CD4-positive, alpha-beta T cell (primary cell): ENCODE measurements around the gene ALX1. TPM values are rescaled to one million over a fixed set of nuclear protein-coding genes. Genes with fewer than 3 reads are reported as not detected.

Experiments
- ATAC-seq: fragments of 200-7000 bp; cut with Tn5 transposase; one replicate; pipeline ENCODE4 v1.10.0; 2022; ENCODE audit warnings: mild to moderate bottlenecking; ENCODE audit not compliant: poor library complexity
- CTCF ChIA-PET: fragments of 350-600 bp; sonication (Branson Sonifier 250); formaldehyde crosslinking; loops from one replicate; lab custom pipeline; 2021; ENCODE audit warnings: antibody characterized with exemption, inconsistent platforms; lab: Charles Lee
- POLR2A ChIA-PET: fragments of 350-600 bp; sonication (Branson Sonifier 250); formaldehyde crosslinking; loops from one replicate; lab custom pipeline; 2021; ENCODE audit warnings: antibody characterized with exemption, inconsistent platforms; lab: Charles Lee
- DNase-seq, 14 experiments: peaks; one replicate each; pipeline ENCODE4 v3.0.0-alpha.2; 2013 to 2020; ENCODE audit warnings: mixed read lengths in 2 of 14
- H3K27ac ChIP-seq, 2 donors: one replicate each; pipeline versions ENCODE4 v1.5.1 to v1.7.0; 2013; ENCODE audit warnings: low read length in 2 of 2, low read depth in 1 of 2, mild to moderate bottlenecking in 1 of 2
- H3K27me3 ChIP-seq, 2 experiments: 1 replicate in 1 of 2; 2 replicates in 1 of 2; pipeline versions ENCODE4 v1.6.1 to v1.7.0; 2013; ENCODE audit warnings: low read length in 2 of 2, control low read depth in 1 of 2, mild to moderate bottlenecking in 1 of 2, moderate library complexity in 1 of 2; ENCODE audit not compliant: insufficient read depth in 2 of 2, control insufficient read depth in 1 of 2
- H3K36me3 ChIP-seq: one replicate; pipeline ENCODE4 v1.6.1; 2013; ENCODE audit warnings: low read length, control low read depth; ENCODE audit not compliant: insufficient read depth
- H3K4me1 ChIP-seq: one replicate; pipeline ENCODE4 v1.6.1; 2013; ENCODE audit warnings: low read length, control low read depth; ENCODE audit not compliant: insufficient read depth
- H3K4me3 ChIP-seq: one replicate; pipeline ENCODE4 v1.5.1; 2013; ENCODE audit warnings: mild to moderate bottlenecking, low read length, moderate library complexity
- H3K9me3 ChIP-seq, 2 experiments: 1 replicate in 1 of 2; 2 replicates in 1 of 2; pipeline versions ENCODE4 v1.6.1 to v1.7.0; 2013; ENCODE audit warnings: low read length in 2 of 2, mild to moderate bottlenecking in 2 of 2, control low read depth in 1 of 2, moderate library complexity in 1 of 2; ENCODE audit not compliant: control insufficient read depth in 1 of 2, insufficient read depth in 1 of 2
- H3K27ac Mint-ChIP-seq: one replicate; pipeline ENCODE4 v1.8.0; 2020; ENCODE audit warnings: mixed read lengths
- H3K27me3 Mint-ChIP-seq: one replicate; pipeline ENCODE4 v1.8.0; 2021; ENCODE audit warnings: mixed read lengths
- H3K36me3 Mint-ChIP-seq: one replicate; pipeline ENCODE4 v1.8.0; 2021; ENCODE audit warnings: low read depth, mixed read lengths
- H3K4me1 Mint-ChIP-seq: one replicate; pipeline ENCODE4 v1.8.0; 2021; ENCODE audit warnings: low read depth, mixed read lengths
- H3K4me3 Mint-ChIP-seq: one replicate; pipeline ENCODE4 v1.8.0; 2020; ENCODE audit warnings: mild to moderate bottlenecking, mixed read lengths
- H3K9me3 Mint-ChIP-seq: one replicate; pipeline ENCODE4 v1.8.0; 2020; ENCODE audit warnings: mixed read lengths
- intact Hi-C, 2 experiments: fragments of 100-400 bp; cut with DNase I in 1 of 2; cut with micrococcal nuclease in 1 of 2; formaldehyde crosslinking; loops; one replicate each; pipeline versions ENCODE4 v1.15.1 to v1.9.0; 2023 to 2025; cut with DNase I, micrococcal nuclease
- total RNA-seq, 174 experiments: library from RNA in 2 of 174; stranded (reverse) in 2 of 174; gene quantifications; one replicate each; pipeline ENCODE4 v1.2.3 and lab custom pipeline; 2021 to 2026
- TF ChIP-seq, protein P1 (sequence below): fragments of 200-600 bp; IDR thresholded peaks from one replicate; pipeline ENCODE4 v1.8.0; 2022; ENCODE audit warnings: antibody characterized with exemption, mild to moderate bottlenecking

Gene ALX1
- total RNA-seq, 2 experiments from 2014 or later = not detected

DNA sequence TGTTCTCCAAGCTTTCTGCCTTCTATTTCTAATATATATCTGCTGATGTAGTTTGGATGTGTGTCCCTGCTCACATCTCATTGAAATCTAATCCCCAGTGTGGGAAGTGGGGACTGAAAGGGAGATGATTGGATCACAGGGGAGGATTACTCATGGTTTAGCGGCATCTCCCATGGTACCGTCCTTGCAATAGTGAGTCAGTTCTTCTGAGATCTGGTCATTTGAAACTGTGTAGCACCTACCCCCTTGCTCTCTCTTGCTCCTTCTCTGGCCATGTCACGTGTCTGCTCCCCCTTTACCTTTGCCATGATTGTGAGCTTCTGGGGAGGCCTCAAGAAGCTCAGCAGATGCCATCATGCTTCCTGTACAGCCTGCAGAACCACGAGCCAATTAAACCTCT lies 26.2 kb upstream of the ALX1 start:
- ChIA-PET CTCF (no interaction called here), POLR2A (no interaction called here)
- no peak for ATAC-seq
- H3K36me3 Mint-ChIP-seq = no peaks in the 10 kb centered on the region
- Histone ChIP-seq H3K9me3 (no peaks in the 10 kb centered on the region), H3K27me3 (no peaks in the 10 kb centered on the region), H3K36me3 (no peaks in the 10 kb centered on the region), H3K4me1 (no peaks in the 10 kb centered on the region), H3K4me3 (no peak overlapping the region), H3K27ac (no peak overlapping the region)
- intact Hi-C loops = loop anchor here in 1 of 2 experiments (5.0 kb wide), 1 partner anchor 948 kb away; no protein-coding TSS in a partner anchor
- H3K4me3 Mint-ChIP-seq = no peak overlapping the region
- TF ChIP-seq, protein P1, sequence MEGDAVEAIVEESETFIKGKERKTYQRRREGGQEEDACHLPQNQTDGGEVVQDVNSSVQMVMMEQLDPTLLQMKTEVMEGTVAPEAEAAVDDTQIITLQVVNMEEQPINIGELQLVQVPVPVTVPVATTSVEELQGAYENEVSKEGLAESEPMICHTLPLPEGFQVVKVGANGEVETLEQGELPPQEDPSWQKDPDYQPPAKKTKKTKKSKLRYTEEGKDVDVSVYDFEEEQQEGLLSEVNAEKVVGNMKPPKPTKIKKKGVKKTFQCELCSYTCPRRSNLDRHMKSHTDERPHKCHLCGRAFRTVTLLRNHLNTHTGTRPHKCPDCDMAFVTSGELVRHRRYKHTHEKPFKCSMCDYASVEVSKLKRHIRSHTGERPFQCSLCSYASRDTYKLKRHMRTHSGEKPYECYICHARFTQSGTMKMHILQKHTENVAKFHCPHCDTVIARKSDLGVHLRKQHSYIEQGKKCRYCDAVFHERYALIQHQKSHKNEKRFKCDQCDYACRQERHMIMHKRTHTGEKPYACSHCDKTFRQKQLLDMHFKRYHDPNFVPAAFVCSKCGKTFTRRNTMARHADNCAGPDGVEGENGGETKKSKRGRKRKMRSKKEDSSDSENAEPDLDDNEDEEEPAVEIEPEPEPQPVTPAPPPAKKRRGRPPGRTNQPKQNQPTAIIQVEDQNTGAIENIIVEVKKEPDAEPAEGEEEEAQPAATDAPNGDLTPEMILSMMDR = no peak
- H3K27me3 Mint-ChIP-seq = no peaks in the 10 kb centered on the region
- H3K9me3 Mint-ChIP-seq = no peaks in the 10 kb centered on the region
- H3K4me1 Mint-ChIP-seq = no peaks in the 10 kb centered on the region
- no peak for DNase-seq
- no peak overlapping the region for H3K27ac Mint-ChIP-seq

DNA sequence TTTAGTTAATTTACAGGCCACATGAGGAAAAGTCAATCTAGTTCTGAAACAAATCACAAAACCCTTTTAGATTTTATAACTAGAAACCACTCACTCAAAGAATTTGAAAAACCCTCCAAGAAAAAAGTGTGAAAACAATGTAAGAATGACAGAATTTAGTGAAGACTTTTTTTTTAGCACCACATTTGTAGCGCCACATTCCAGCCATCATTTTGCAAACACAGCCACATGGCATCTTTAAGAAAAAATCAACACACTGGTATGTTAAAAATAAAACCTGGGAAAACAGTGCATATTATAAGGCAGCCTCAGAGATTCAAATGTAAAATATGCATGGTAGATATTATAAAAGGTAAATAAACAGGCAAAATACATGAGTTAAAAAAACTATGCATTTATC lies 22.3 kb upstream of the ALX1 start:
- H3K4me1 ChIP-seq = no peaks in the 10 kb centered on the region
- H3K36me3 ChIP-seq = no peaks in the 10 kb centered on the region
- no peaks in the 10 kb centered on the region for H3K9me3 Mint-ChIP-seq
- TF ChIP-seq, protein P1 = no peak
- DNase-seq (no peak), ATAC-seq (no peak)
- no peaks in the 10 kb centered on the region for H3K4me1 Mint-ChIP-seq
- POLR2A ChIA-PET = no interaction called here
- H3K36me3 Mint-ChIP-seq = no peaks in the 10 kb centered on the region
- intact Hi-C loops = no loop called here
- no peaks in the 10 kb centered on the region for H3K9me3 ChIP-seq
- CTCF ChIA-PET = no interaction called here
- no peaks in the 10 kb centered on the region for H3K27me3 Mint-ChIP-seq
- no peak overlapping the region for H3K27ac Mint-ChIP-seq
- no peak overlapping the region for H3K4me3 Mint-ChIP-seq
- no peak overlapping the region for H3K4me3 ChIP-seq
- H3K27ac ChIP-seq = no peak overlapping the region
- no peaks in the 10 kb centered on the region for H3K27me3 ChIP-seq

DNA sequence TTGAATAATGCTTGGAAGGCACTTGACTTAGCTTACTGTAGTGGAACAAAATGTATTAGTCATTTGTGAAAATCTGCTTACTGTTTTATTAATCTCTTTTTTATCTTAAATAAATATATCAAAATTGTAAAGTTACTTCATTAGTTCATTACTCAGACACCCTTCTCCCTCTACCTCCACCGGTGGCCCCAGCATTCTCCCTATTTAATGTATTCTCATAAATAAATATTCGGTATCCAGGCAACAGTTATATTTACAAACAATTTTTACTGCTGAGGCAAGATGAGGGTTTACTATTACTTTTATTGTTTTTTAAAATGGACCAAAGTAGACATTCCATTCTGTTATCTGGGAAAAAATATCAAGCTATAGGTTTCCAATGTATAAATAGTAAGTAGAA lies 19.6 kb upstream of the ALX1 start:
- no peaks in the 10 kb centered on the region for H3K36me3 Mint-ChIP-seq
- H3K9me3 Mint-ChIP-seq = no peaks in the 10 kb centered on the region
- intact Hi-C loops = no loop called here
- CTCF ChIA-PET = no interaction called here
- no peaks in the 10 kb centered on the region for H3K36me3 ChIP-seq
- no peak for ATAC-seq
- no peaks in the 10 kb centered on the region for H3K9me3 ChIP-seq
- no peaks in the 10 kb centered on the region for H3K4me1 ChIP-seq
- H3K4me3 ChIP-seq = no peak overlapping the region
- no peaks in the 10 kb centered on the region for H3K27me3 ChIP-seq
- DNase-seq = no peak
- no peaks in the 10 kb centered on the region for H3K4me1 Mint-ChIP-seq
- H3K27me3 Mint-ChIP-seq = no peaks in the 10 kb centered on the region
- no peak overlapping the region for H3K27ac Mint-ChIP-seq
- no peak overlapping the region for H3K4me3 Mint-ChIP-seq
- no peak overlapping the region for H3K27ac ChIP-seq
- TF ChIP-seq, protein P1 = no peak
- POLR2A ChIA-PET = no interaction called here
